Measurements from ENCODE around the gene RASSF1. TPM values are rescaled to one million over a fixed set of nuclear protein-coding genes. Genes with fewer than 3 reads are reported as not detected.

The RASSF1 gene
- total and polyA plus RNA-seq, 2 of the 13 experiments (the other 11 are each of a cell fraction or from before 2014, with no cell fraction given), result 10.2 to 27.5 TPM

- TF ChIP-seq ZBTB49 (CRISPR knock-in tag; IDR thresholded peaks at IDR 0.05; ENCODE audit: borderline replicate concordance), result no peak
- peak; percentile 62; the same call in 1 of the 2 replicates for TF ChIP-seq ARNTL (CRISPR knock-in tag; IDR thresholded peaks at IDR 0.05)
- TF ChIP-seq REST (IDR thresholded peaks at IDR 0.05; ENCODE audit: borderline replicate concordance in 1 of 2, low read depth in 1 of 2, low read length in 2 of 2), result no peak; a peak in 1 of 4 replicates
- TF ChIP-seq PRDM10 (CRISPR knock-in tag; IDR thresholded peaks at IDR 0.05; ENCODE audit: low read depth), result peak; percentile 70; the same call in 1 of the 2 replicates
- no peak for TF ChIP-seq PTBP1 (IDR thresholded peaks at IDR 0.05; ENCODE audit: low read depth, low read length, poor library complexity, severe bottlenecking)
- no peak for TF ChIP-seq MAF1 (CRISPR knock-in tag; IDR thresholded peaks at IDR 0.05; ENCODE audit: borderline replicate concordance)
- TF ChIP-seq ZNF460 (CRISPR knock-in tag; IDR thresholded peaks at IDR 0.05; ENCODE audit: borderline replicate concordance), result no peak
- TF ChIP-seq NCOR1 (IDR thresholded peaks at IDR 0.05; ENCODE audit: borderline replicate concordance, low read length), result peak; percentile 51; the same call in 1 of the 2 replicates
- no peak for TF ChIP-seq TRIM24 (CRISPR knock-in tag; IDR thresholded peaks at IDR 0.05)
- TF ChIP-seq ZNF543 (CRISPR knock-in tag; IDR thresholded peaks at IDR 0.05), result no peak
- peak; percentile 89; the same call in 2 of the 3 replicates for TF ChIP-seq MXI1 (IDR thresholded peaks at IDR 0.05; ENCODE audit: borderline replicate concordance, low read depth, low read length)
- no peak for TF ChIP-seq ZNF275 (CRISPR knock-in tag; IDR thresholded peaks at IDR 0.05; ENCODE audit: borderline replicate concordance)
Measured at GRCh38 chr3:50292159-50293078, 48.2 kb downstream of the RASSF1 start, which contains the start of gene IFRD2 (continued).
